Amniotic stem cell (primary cell): ENCODE data around the gene SLC25A52.
"Not testable (repeated sequence)": the region's sequence is repeated elsewhere in the genome, so short reads cannot be mapped to it uniquely, and the experiment has no call there.

Source experiments
- DNase-seq: peaks from one replicate; lab custom pipeline; 2025; lab: John Stamatoyannopoulos, UW

The SLC25A52 gene

DNA sequence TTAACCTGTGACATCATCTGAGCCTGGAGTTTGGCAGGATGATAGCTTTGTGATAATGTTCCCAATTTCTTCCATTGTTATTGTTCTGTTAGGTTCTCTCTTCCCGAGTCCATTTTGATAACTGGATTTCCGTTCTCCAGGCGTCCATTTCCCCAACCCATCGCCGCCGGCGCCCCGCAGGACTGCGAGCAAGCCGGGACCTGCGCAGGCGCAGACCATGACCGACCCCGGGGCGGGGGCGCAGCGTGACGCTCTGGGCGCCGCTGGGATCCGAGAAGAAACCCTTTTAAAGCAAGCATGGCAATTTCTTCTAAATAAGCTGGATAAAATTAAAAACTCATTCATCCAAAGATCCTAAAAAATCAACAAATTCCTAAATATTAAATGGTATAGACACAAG is at the start of gene SLC25A52:
TSS of gene SLC25A52 (minus strand) at position 186 of the 400 bp plus-strand sequence. CDS start 219 bp downstream, outside the sequence.
- DNase-seq, result no peak

GRCh38 chr18:31809049-31809448 is 48.4 kb upstream of the SLC25A52 start:
- not testable (repeated sequence) for DNase-seq

- no peak for DNase-seq
These were observed 40.4 kb upstream of the SLC25A52 start for GRCh38 chr18:31801078-31801477.

- DNase-seq, result not testable (repeated sequence)
These were observed 38.6 kb upstream of the SLC25A52 start for GRCh38 chr18:31799257-31799656.

DNA sequence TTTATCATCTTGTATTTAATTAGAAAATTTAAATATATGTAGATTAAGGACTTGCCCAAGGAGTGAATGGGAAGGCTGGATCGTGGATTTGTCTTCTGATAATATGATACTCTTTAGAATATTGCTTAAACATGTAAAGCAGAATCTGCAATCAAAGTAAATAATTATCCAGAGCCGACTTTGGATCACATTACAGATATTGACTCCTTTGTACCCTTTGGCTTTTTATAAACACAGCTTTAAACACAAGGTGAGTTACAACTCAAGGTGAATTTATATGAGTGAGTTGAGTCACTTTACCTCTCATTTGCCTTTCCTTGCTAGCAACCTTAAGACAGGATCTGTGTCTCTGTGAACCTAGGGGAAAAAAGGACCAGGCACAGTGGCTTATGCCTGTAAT is 37.7 kb upstream of the SLC25A52 start:
- no peak for DNase-seq

- DNase-seq, result no peak
These were observed 35.1 kb upstream of the SLC25A52 start for GRCh38 chr18:31795747-31796146.

DNA sequence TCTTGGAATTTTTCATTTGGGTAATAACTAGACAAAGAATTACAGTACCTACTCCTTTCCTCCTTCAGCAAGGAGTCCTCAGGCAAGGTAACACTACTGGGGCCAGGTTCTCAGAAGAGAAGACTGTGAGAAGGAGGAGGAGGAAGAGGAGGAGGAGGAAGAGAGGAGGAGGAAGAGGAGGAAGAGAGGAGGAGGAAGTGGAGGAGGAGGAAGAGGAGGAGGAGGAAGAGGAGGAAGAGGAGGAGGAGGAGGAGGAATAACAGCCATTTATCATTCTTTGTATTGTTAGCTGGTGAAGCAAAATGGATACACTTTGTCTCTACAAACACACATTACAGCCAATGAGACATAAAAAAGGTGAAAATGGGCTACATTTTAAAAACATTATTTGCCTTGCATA is 32.9 kb upstream of the SLC25A52 start:
- no peak for DNase-seq

DNA sequence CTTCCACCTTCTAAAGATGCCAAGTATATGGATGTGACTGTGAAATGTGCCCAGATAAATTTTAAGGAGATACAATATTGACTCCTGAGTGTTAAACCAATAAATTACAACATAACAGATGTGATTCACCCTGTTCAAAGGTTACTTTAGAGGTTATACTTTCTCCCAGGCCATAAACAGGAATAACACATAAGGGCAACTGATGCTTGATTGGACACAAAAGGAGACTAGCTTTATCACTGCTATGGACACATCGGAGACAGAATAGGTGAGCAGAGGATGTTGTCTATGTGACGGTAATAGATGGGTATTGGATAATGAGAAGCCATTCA is 31.9 kb upstream of the SLC25A52 start:
- no peak for DNase-seq

GRCh38 chr18:31791817-31792579 is 31.3 kb upstream of the SLC25A52 start:
- no peak for DNase-seq

DNA sequence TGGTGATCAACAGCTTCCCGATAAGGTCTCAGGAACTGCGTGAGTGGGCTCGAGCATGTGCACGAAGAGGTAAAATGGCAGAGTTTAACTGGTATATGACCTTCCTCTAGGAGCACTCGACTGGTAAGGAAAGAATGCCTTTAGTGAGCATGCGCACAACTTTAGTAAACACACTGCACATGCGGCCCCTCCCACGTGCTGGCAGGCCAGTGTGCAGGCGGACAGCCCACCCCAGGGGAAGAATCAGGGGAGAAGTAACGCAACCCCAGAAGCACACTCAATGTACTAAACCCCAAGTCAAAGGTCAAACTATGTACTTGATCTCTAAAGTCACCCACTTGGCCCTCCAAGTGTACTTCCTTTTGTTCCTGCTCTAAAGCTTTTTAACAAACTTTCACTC is 28.7 kb upstream of the SLC25A52 start:
- DNase-seq, result no peak

- no peak for DNase-seq
These were observed 22.4 kb upstream of the SLC25A52 start for GRCh38 chr18:31783059-31783458.

- no peak for DNase-seq
These were observed 17.8 kb upstream of the SLC25A52 start for GRCh38 chr18:31778391-31778950.

- DNase-seq, result no peak
These were observed 15.4 kb upstream of the SLC25A52 start for GRCh38 chr18:31776093-31776492.

DNA sequence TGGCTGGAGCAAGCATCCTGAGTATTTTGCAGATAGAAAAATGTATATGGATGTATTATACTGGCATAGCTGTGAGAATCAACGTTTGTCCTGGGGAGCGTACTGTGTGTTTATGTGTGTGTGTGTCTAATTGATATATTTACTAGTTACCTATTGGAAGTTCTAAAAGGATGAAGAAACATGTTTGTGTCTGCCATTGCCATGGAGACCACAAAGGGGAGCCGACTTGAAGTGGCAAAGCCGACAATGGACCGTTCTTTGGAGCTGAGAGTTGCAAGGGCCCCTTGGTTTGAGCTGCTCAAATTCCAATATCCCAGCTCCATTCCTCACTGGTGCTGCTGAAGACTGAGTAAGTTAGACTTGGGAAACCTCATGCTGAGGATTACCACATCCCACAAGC is 14.3 kb upstream of the SLC25A52 start:
- no peak for DNase-seq

GRCh38 chr18:31774477-31774785 is 13.8 kb upstream of the SLC25A52 start:
- DNase-seq, result no peak

DNA sequence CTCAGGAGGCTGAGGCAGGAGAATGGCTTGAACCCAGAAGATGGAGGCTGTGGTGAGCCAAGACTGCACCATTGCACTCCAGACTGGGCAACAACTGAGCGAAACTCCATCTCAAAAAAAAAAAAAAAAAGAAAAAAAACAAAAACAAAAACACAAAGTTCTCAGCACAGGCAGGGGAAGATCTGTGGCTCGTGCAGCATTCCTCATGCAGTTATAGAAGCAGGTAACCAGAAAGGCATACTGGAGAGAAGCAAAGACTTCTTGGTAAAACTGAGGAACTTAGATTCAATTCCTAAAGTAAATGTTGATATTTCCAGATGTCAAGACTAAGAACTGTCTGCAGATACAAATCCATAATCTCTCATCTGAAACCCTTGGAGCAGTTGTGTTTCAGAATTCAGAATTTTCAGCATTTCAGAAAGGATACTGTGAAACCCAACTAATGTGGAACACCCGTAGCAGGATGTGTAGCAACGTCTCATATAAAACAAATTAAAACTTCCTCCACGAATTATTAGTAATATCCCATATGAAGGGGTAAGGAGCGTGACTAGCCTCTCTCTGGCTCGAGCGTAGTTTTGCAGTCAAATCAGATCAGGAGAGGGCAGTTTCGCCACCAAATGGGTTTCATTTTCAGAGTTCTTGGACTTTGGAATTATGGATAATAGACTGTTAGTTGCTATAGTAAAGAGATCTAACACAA is 13.2 kb upstream of the SLC25A52 start:
- no peak for DNase-seq

DNA sequence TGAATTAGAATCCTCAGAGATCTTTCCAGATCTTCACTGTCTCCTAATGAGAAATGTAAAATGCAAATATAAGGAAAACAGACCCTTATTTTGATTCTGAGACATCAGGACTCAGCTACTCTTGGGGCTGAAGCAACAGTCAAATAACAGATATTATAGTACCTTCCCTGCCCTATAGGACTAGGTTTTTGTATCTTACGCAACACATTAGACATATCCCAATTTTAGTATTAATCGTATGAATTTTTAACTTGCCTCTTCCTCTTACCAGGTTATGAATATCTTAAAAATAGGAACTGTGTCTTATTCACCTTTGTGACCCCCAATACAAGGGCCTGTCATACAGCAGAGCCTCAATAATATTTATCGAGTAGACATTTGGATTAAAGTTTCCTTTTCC is 12.0 kb upstream of the SLC25A52 start:
- DNase-seq, result no peak

DNA sequence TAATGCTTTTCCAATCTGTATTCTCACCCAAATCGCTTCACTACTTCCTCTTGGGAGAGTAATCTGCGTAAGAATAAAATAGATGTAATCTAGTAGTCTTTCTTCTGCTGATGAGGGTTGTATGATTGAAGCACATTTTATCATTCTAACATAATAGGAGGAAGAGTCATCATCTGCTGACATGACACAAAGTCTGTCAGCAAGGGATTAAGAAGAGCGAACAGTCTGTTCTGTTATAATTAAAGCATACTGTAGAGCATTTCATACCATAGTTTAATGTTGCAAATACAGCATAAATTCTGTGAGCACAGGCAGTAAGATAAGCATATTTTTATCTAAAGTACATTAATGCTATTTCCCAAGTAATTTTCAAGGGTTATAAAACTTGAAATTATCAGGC is 10.4 kb downstream of the SLC25A52 start:
- no peak for DNase-seq

- DNase-seq, result no peak
These were observed 14.3 kb downstream of the SLC25A52 start for GRCh38 chr18:31746396-31746795.

- no peak for DNase-seq
These were observed 16.2 kb downstream of the SLC25A52 start for GRCh38 chr18:31744321-31745067.

DNA sequence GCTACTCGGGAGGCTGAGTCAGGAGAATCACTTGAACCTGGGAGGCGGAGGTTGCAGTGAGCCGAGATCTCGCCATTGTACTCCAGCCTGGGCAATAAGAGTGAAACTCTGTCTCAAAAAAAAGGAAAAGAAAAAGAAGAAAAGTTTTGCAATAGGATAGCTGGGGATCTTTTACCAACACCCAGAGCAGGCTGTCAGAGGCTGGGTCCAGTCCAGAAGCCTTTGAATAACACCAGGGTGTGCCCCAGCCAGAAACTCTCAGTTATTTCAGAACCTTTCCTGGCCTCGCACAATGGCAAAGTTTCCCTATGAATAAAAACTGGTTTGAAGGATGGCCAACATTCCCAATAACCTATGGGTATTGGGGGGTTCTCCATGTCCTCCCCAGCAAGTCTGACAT is 17.1 kb downstream of the SLC25A52 start:
- not testable (repeated sequence) for DNase-seq

DNA sequence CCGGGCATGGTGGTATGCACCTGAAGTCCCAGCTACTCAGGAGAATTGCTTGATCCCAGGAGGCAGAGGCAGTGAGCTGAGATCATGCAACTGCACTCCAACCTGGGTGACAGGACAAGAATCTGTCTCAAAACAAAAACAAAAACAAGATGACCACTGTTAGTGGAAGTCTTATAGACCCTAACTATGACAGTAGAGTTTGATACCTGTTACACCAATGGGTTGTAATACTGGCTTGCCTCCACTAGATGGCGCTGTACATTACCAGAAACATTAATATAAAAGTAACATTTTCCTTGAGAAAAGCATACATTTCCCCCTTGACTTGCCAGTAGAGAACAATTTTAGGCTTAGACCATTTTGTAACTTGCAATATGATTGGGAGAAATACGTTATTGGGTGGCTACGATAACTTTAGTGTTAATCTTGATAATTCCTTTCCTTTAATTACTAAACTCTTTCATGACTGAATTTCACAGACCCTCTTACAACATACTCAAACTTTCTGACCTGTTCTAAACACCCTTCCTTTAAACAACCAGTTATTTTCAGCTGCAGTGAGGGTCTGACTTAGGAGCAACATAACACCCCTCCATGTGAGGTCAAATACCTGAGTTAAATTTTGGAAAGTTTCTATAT is 19.5 kb downstream of the SLC25A52 start:
- no peak for DNase-seq
